SK-N-DZ (cell line): ENCODE measurements around the gene PHF2.
A peak's percentile ranks its signal among the peaks of the same experiment; 100 is the strongest.

ENCODE experiments used
- DNase-seq: peaks from one replicate; pipeline ENCODE4 v3.0.0-alpha.2; 2015; ENCODE audit warnings: low spot score

The PHF2 gene

GRCh38 chr9:93567271-93567959 lies 9.0 kb upstream of the PHF2 start:
- DNase-seq: peak; percentile 43

DNA sequence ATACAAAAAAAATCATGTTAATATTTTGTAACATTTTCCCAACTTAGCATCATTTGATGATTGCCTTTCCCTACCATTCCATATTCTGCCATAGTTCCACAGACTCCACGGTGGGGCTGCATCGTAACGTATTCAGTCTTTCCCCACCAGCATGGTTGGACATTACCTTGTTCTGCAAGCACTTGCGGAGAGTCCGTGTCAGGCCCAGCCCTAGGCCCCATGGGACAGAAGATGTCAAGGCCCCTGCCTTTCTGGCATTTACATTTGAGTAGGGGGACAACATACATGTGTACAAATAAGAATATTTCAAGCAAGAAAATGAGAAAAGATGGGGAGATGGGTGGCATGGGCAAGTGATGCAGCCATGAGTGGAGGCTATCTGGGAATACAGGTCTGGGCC lies 8.2 kb upstream of the PHF2 start:
- no peak for DNase-seq

DNA sequence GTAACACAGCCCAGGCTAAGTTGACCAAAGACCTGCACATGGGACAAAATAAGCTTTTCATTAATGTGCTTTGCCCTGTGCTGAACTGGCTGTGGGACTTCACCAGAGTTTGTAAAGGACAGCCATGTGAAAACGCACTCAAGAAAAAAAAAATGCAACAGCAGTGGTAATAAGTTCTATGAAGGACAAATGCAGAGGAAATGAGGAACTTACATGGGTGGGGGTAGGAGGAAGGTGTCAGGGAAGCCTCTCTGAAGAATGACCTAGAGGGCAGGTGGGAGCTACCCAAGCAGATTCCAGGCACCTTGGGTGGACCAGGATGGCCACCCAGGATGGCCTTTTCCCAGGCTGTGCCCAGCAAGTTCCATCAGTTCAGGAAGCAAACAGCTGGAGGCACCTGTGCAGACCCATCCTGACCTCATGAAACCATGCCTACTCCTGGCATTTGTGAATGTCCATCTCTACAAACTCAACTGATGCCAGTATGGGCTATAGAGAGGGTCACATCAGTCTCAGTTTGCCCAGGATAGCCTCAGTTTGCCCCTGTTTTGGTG lies 6.7 kb upstream of the PHF2 start:
- no peak for DNase-seq

GRCh38 chr9:93572221-93572620 lies 4.2 kb upstream of the PHF2 start:
- DNase-seq: no peak

- no peak for DNase-seq
Observed at GRCh38 chr9:93572636-93573515, 3.5 kb upstream of the PHF2 start.

- no peak for DNase-seq
Observed at GRCh38 chr9:93573516-93573828, 2.9 kb upstream of the PHF2 start.

DNA sequence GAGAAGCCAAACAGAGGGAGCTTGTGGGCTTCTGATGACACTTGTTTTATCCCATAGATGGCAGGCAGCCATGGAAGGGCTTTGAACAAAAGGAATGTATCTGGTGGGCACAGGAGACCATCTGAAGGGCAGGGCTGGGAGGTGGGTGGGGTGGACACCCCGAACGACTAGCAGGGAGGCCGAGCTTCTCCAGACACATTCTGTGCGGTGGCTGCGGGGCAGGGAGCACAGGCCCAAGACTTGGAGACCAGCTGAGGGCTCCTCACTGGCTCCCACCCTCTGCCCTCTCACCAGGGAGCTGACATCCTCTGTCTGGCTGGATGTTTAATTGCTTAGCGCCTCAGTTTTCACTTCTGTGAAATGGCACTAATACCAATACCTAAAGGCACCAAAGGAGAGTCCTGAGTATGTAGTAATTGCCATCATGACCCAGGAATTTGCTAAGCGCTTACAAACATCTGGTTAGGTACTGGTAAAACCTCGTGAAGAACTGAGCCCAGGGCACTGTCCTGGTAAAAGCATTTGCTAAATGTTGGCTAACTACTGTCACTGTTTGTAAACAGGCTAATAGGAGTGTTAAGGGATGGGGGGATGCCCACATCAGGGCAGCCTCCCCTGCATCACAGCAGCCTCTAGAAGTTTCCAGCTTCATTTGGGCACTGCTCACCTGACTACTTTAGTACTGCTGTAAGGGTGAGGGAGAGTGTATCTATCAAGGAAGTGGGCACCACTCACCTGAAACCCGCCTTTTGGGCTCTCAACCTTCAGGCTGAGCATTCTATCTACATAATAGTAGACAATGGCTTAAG lies 2.1 kb upstream of the PHF2 start:
- DNase-seq: no peak

DNA sequence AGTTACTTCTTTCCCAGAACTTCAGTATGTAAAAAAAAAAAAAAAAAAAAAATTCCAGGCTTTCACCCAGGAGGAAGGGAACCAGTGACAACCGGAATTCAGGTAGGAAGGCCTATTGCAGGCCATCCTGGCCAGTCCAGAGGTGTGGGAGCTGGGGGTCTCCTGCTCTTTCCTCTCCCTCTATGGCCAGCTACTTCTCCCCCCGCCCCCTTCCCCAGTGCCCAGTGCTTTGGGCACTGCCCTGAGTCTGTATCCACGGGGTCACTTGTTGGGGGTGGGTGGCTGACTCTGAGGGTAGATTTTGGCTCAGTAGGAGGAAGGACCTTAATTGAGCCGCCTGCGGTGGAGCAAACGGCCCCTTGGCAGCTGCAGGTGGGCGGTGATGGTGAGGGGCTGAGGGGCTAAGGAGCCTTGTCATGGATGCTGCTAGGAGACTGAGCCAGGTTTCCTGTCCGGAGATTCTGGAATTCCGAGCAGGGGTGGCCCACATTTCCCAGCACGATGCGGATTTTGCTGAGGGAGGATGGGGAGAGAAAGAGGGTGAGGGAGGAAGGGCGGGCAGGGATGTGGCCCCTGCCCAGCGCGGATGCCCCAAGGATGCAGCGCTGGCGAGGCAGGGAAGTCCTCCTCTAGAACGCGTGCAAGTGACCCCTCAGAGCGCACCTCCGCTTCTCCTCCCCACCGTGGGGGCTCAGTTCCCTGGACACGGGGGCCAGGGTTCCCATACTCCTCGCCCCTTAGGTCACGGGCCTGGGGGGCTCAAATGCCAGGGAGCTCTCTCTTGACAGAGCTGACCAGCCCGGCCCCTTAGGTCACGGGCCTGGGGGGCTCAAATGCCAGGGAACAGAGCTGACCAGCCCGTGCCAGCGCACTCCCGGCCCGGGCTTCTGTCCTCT lies 1.2 kb upstream of the PHF2 start:
- no peak for DNase-seq

GRCh38 chr9:93575796-93576257 lies 557 bp upstream of the PHF2 start:
- no peak for DNase-seq

DNA sequence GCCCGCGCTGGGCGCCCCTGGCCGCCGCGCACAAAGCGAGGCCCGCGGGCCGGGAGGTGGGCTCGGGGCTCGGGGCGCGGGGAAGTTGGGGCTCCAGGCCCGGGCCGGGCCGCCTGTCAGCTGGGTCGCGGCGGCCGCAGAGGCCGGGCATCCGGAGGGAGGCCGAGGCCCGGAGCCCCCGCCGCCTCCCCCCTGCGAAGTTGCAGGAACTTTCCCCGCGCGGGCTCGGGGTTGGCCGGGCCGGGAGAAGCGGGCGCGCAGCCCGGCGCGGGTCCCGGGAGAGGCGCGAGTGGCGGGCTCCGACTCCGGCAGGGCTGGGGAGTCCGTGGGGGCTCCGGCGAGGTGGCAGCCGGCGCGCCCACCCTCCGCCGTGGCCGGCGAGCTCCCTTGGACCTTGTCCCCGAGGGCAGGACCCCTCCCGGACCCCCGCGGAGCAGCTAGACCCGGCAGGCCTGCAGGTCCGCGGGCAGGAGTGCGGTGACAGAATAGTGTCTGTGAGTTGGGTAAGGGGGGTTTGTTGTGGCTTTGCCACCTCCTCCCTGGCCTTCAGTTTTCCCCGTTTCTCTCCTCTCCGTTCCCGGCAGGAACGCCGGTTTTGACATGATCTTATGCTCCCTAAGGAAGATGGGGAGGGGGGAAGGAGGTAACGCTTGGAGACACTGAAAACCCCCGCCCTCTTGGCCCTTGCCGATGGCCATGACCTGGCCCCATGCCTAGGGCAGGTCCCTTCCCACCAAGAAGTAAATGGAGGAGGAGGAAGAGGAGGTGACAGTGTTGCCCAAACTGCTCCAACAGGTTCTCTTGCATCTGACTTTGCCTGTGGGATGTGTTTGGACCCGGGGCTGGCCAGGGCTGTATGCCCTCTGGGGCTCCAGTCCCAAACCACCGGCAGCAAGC lies 942 bp downstream of the PHF2 start:
- DNase-seq: no peak

DNA sequence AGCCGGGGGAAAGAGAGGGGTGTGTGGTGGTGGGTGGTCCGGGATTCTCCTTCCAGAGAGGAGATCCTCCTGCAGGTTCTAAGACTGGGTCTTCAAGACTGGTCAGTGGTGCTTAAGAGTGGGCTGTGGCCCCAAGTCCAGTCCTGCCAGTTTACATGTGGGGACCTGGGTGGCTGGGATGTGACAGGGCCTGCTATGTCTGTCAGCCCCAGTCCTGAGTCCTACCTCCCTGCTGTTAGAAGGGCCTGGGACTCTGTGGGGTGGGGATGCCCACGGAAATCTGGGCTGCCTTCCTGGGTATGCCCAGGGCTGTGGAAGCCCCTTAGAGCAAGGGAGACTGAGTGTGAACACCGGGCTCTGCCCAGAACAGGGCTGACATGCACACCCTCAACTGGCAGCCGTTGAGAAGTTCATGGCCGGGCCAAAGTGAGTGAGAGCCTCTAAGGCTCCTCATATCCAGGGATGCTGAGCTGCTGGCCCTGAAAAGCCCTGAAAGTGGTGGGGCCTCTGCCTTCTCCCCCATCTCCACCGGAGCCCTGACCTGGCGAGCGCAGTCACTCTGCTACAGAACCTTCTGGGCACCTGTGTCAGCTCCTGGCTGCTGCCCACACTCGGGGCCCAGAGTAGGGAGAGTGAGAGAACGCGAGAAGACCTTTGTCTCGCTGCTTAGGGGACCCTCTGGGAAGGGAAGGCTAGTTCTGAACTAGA lies 1.7 kb downstream of the PHF2 start:
- no peak for DNase-seq

- no peak for DNase-seq
Observed at GRCh38 chr9:93578844-93579243, 2.5 kb downstream of the PHF2 start.

DNA sequence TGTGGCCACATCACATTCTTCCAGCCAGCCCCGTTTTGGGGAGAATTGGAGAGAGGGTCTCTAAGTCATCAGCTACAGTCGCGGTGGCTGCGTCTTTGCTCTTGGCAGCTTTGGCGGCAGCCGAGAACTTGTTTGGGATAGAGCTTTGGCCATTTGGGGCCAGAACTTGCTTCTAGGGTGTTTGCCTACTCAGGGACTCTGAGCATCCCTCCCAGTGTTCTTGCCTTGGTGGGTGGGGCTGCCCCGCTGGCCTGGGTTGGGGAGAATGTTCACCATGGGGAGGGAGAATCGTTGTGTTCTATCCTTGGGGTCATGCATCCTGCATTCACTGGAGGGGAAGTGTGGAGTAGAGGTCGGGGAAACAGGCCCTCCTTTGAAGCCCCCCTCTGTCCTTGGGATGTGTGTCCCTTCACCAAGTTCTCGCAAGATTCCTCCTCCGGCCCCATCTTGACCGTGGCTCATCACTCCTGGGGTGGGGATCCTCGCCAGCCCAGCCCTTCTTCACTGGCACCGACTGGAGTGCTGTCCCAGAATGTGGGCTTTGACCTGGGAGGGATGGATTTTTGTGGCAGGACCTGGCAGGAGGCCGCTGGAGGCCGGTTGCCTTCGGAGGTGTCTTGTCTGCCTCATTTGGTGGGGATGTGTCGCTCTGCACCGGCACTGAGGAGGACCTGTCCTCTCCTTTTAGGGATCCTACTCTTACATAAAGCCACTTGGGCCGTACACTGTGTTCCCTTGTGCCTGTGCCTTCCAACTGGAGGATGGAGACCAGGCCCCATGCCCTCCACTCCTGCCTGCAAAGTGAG lies 3.5 kb downstream of the PHF2 start:
- DNase-seq: no peak

DNA sequence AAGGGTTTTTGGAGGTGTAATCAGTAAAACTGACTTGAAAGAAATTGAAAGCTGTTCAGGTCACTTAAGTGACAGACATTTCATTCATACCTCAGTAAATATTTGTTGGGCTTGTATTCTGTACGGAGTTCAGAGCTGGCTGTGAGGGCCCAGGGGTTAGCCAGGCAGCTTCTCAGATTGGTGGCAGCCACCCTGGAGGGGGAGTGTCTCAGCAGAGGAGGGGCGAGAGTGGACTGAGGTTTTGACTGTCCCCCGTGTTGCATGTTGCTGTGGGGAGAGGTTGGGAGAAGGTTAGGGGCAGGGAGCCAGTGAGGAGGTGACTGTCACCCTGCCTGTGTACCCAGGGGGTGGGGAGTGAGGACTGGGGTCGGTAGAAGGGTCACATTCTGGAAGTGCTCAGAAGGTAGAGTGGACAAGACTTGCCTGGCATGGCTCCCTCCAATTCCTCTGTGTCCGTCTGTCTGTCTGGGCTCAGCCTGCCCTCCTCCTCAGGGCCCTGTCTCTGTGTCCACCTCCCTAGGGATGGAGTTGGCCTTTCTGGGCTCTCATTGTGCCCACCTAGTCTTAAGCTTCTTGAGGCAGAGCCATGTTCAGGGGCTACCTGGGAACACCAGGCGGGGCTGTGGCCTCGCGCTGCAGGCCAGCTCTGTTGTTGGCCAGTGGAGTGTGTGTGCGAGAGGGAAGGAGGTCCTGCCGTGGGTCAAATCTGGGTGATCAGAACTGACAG lies 4.4 kb downstream of the PHF2 start:
- no peak for DNase-seq

DNA sequence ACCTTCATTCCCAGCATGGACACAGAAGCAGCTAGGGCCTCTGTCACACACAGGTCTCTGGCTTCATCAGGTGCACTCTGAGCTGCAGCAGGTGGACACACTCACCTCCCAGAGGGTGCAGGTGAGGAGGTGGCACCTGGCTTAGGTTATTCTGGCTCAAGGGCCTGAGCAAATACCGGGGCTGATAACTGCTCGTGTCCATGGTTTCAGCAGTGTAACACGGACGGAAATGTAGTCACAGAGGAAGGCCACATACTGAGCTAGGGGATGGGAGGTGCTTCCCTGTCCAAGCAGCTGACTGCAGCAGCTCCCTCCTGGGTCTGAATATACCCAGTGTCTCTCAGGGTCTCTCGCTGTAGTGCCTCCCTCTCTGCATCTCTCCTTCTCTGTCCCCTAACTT lies 5.7 kb downstream of the PHF2 start:
- no peak for DNase-seq

- no peak for DNase-seq
Observed at GRCh38 chr9:93582550-93582949, 6.2 kb downstream of the PHF2 start.

DNA sequence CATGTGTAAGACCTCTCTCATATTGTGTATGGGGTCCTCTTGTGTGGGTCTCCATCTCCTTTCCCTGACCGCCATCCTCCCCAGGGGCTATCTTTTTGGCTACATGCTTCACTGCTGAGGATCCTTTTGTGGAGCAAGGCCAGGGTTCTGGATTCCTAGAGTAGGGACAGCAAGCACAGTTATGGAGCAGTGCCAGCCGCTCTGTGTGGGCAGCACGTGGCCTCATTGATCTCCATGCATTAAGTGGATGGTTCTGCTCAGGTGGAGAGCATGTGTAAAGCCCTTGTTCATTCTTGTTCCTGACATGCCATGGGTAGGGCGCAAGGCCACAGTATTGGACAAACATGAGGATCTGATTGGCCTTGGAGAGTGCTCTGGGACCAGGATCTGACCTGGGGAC lies 8.9 kb downstream of the PHF2 start:
- DNase-seq: no peak

- DNase-seq: no peak
Observed at GRCh38 chr9:93585695-93586094, 9.3 kb downstream of the PHF2 start.
